Right lobe of liver (tissue), 6 donors: ENCODE results near the gene ASIC2. TPM values are rescaled to one million over a fixed set of nuclear protein-coding genes. Genes with fewer than 3 reads are reported as not detected.

Source experiments
- ATAC-seq, 4 donors: fragments of 200-7000 bp; cut with Tn5 transposase; one replicate each; pipeline ENCODE4 v1.9.1; 2020; ENCODE audit warnings: mild to moderate bottlenecking in 4 of 4, moderate library complexity in 4 of 4
- DNase-seq, 3 donors: peaks; one replicate each; pipeline ENCODE4 v3.0.0-alpha.2; 2020
- H3K27ac ChIP-seq, 3 donors: fragments of 200-600 bp; one replicate each; pipeline ENCODE4 v1.8.0; 2022
- H3K27me3 ChIP-seq, 2 donors: fragments of 200-600 bp; one replicate each; pipeline ENCODE4 v1.8.0; 2022
- H3K36me3 ChIP-seq, 4 donors: fragments of 200-600 bp; sonication (generic) in 1 of 4; one replicate each; pipeline versions ENCODE4 v1.5.1 to v1.8.0; 2017 to 2022; ENCODE audit warnings: control low read depth in 1 of 4
- H3K4me1 ChIP-seq, 4 donors: fragments of 200-600 bp; sonication (generic) in 1 of 4; one replicate each; pipeline versions ENCODE4 v1.5.1 to v1.8.0; 2017 to 2022; ENCODE audit warnings: control low read depth in 1 of 4
- H3K4me3 ChIP-seq, 3 donors: fragments of 200-600 bp; one replicate each; pipeline ENCODE4 v1.8.0; 2022
- H3K9me3 ChIP-seq, 4 donors: fragments of 200-600 bp; sonication (generic) in 1 of 4; one replicate each; pipeline versions ENCODE4 v1.5.1 to v1.8.0; 2017 to 2022; ENCODE audit warnings: control low read depth in 1 of 4
- POLR2A ChIP-seq: fragments of 450-650 bp; IDR thresholded peaks from one replicate; pipeline ENCODE4 v1.6.1; 2017; ENCODE audit warnings: antibody characterized with exemption, mild to moderate bottlenecking
- WGBS: methylation state at CpG from one replicate; pipeline ENCODE4 v1.1.6; 2018; ENCODE audit warnings: low coverage, low lambda C conversion rate; ENCODE audit not compliant: insufficient coverage; ENCODE audit errors: missing lambda C conversion rate; 5-methylcytosine and 5-hydroxymethylcytosine counted together
- intact Hi-C, 2 donors: fragments of 100-400 bp; cut with DNase I; formaldehyde crosslinking; loops; one replicate each; pipeline versions ENCODE4 v1.11.2 to v1.14.1; 2022
- total RNA-seq, 6 experiments: library from RNA; depleted of rRNA in 2 of 6; stranded (reverse); fragments of >200 nt in 2 of 6; fragmentation: NEBNext Ultra II Directional in 3 of 6; extraction: Animal tissue kit (Norgen Biotek cat#: 25700) in 3 of 6; gene quantifications; one replicate each; pipeline versions ENCODE4 v1.1.0 to v1.2.4, GENCODE V29; 2016 to 2023
- TF ChIP-seq, protein P1 (sequence below), 4 donors: fragments of 200-600 bp in 3 of 4; fragments of 450-650 bp in 1 of 4; IDR thresholded peaks; one replicate each; pipeline versions ENCODE4 v1.5.1 to v1.8.0; 2016 to 2022; ENCODE audit warnings: antibody characterized with exemption in 4 of 4, mild to moderate bottlenecking in 2 of 4
- donor health status: DM: no; HTN: yes; CAD: no.
- donor health status: DM: no; HTN: no; CAD: no.
- donor health status: DM: no; HTN: no; CAD: no.
- donor health status: DM: no; HTN: yes; CAD: no.
- donor health status: DM: no; HTN: yes; CAD: no.

Gene ASIC2
- total RNA-seq, 6 experiments from 2014 or later, result 0.11 to 0.31 (median 0.12) TPM; not detected in 3

DNA sequence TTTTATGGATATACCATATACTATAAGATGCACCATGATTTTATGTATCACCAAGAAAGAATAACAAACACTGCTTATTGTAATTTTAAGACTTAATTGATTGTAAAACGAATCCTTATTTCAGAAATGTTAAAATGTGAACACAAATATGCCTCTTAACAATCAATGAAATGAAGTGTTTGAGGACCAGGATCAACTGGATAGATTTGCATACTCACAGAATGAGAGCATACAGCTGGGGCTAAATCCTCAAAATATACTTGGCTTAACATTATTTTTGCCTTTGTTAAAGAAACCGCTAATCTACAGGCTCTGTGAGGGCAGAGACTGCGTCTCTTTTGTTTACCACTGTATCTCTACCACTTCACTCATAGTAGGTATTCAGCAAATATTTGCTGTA is 207.8 kb downstream of the ASIC2 start:
- intact Hi-C loops, result no loop called here
- no peaks in the 10 kb centered on the region for H3K27me3 ChIP-seq
- 62% methylated on average over 3 of the region's 3 CpGs for WGBS
- H3K4me1 ChIP-seq, result no peaks in the 10 kb centered on the region
- H3K4me3 ChIP-seq, result no peak overlapping the region
- H3K27ac ChIP-seq, result no peak overlapping the region
- no peak for DNase-seq
- H3K36me3 ChIP-seq, result no peaks in the 10 kb centered on the region
- TF ChIP-seq POLR2A, result no peak
- TF ChIP-seq, protein P1, sequence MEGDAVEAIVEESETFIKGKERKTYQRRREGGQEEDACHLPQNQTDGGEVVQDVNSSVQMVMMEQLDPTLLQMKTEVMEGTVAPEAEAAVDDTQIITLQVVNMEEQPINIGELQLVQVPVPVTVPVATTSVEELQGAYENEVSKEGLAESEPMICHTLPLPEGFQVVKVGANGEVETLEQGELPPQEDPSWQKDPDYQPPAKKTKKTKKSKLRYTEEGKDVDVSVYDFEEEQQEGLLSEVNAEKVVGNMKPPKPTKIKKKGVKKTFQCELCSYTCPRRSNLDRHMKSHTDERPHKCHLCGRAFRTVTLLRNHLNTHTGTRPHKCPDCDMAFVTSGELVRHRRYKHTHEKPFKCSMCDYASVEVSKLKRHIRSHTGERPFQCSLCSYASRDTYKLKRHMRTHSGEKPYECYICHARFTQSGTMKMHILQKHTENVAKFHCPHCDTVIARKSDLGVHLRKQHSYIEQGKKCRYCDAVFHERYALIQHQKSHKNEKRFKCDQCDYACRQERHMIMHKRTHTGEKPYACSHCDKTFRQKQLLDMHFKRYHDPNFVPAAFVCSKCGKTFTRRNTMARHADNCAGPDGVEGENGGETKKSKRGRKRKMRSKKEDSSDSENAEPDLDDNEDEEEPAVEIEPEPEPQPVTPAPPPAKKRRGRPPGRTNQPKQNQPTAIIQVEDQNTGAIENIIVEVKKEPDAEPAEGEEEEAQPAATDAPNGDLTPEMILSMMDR (IDR thresholded peaks at IDR 0.05), result no peak
- no peaks in the 10 kb centered on the region for H3K9me3 ChIP-seq
- no peak for ATAC-seq

DNA sequence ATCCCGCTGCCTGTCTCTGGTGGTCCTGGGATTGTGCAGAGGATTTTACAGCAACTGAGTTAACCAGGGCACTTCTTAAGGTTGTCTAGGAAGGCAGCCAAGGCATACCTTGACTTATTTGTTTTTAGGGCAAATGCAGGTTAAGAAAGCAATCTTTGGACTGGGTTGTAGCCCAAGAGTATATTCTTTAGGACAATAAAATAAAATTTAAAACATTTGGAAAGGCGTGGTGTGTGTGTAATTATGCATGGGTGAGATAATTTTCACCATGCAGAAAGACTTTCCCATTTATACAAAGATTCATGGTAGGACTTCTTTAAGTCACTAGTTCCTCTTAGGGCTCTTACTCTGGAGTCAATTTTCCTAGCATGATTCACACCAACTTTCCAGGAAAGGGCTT is 208.3 kb downstream of the ASIC2 start:
- Histone ChIP-seq H3K36me3 (no peaks in the 10 kb centered on the region), H3K27me3 (no peaks in the 10 kb centered on the region), H3K4me1 (no peaks in the 10 kb centered on the region), H3K4me3 (no peak overlapping the region), H3K9me3 (no peaks in the 10 kb centered on the region), H3K27ac (no peak overlapping the region)
- DNase-seq, result no peak
- ATAC-seq, result no peak
- intact Hi-C loops, result no loop called here
- WGBS, result 50% methylated on average over 1 of the region's 2 CpGs
- no peak for TF ChIP-seq POLR2A
- TF ChIP-seq, protein P1 (IDR thresholded peaks at IDR 0.05), result no peak

DNA sequence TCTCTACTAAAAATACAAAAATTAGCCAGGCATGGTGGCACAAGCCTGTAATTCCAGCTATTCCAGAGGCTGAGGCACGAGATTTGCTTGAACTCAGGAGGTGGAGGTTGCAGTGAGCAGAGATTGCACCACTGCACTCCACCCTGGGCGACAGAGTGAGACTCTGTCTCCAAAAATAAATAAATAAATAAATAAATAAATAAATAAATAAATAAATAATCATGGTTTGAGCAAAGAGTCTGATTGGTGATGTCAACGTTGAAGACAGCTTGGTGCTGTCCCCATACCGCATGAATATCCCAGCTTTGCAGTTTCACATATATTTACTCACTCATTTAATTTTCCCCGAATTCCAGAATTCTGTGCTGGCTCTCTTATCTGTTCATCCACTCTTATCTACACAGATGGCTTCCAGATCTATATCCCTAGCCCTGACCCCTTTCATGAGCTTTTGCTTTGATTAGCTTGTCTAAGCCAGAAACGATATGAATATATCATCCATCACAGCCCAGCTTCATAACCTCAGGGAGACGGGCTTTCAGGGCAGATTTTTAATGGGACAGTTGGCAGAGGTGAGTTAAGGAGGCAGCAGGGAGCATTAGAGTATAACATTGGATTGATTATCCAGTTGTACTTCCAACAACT is 210.4 kb downstream of the ASIC2 start:
- Histone ChIP-seq H3K27me3 (no peaks in the 10 kb centered on the region), H3K4me3 (no peak overlapping the region), H3K27ac (no peak overlapping the region), H3K36me3 (no peaks in the 10 kb centered on the region), H3K9me3 (no peaks in the 10 kb centered on the region), H3K4me1 (no peaks in the 10 kb centered on the region)
- DNase-seq (no peak), ATAC-seq (no peak)
- intact Hi-C loops, result no loop called here
- WGBS, result 58% methylated on average over 7 of the region's 7 CpGs
- TF ChIP-seq, protein P1 (IDR thresholded peaks at IDR 0.05), result no peak
- no peak for TF ChIP-seq POLR2A

DNA sequence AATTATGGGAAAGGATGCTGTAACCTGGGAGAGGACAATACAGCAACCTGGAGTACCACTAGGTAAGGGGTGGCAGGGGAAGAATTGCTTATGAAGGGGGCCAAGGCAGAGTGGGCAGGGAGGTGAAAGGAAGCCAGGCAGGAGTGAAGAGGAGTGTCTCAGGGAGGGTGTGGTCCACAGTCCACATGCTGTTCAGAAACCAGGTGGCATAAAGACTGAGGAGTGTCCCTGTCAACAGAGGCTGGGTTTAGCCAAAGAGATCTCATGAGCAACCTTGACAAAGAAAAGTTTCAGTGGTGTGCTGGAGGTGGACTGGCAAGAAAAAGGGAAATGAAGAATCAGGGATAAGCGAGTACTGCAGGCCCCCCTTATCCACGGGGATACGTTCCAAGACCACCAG is 213.0 kb downstream of the ASIC2 start:
- 47% methylated on average over 3 of the region's 3 CpGs for WGBS
- no peak for ATAC-seq
- Histone ChIP-seq H3K4me1 (no peaks in the 10 kb centered on the region), H3K27ac (no peak overlapping the region), H3K27me3 (no peaks in the 10 kb centered on the region), H3K4me3 (no peak overlapping the region), H3K36me3 (no peaks in the 10 kb centered on the region), H3K9me3 (no peaks in the 10 kb centered on the region)
- intact Hi-C loops, result no loop called here
- TF ChIP-seq, protein P1 (IDR thresholded peaks at IDR 0.05), result no peak
- no peak for TF ChIP-seq POLR2A
- no peak for DNase-seq
